ENCODE data around the gene ACOX3.

The ACOX3 gene

GRCh38 chr4:8385611-8386010 is 54.9 kb downstream of the ACOX3 start:
- DNase-seq: no peak

GRCh38 chr4:8385106-8385505 is 55.4 kb downstream of the ACOX3 start:
- no peak for DNase-seq

GRCh38 chr4:8384397-8385060 is 56.0 kb downstream of the ACOX3 start:
- no peak for DNase-seq

GRCh38 chr4:8383451-8384160 is 56.9 kb downstream of the ACOX3 start:
- DNase-seq: no peak

GRCh38 chr4:8383016-8383415 is 57.5 kb downstream of the ACOX3 start:
- DNase-seq: no peak

- DNase-seq: no peak
Measured at GRCh38 chr4:8381814-8382581, 58.5 kb downstream of the ACOX3 start.

- DNase-seq: no peak
Measured at GRCh38 chr4:8380511-8381415, 59.8 kb downstream of the ACOX3 start.

GRCh38 chr4:8379771-8380170 is 60.8 kb downstream of the ACOX3 start:
- no peak for DNase-seq

- DNase-seq: no peak
Measured at GRCh38 chr4:8379281-8379680, 61.2 kb downstream of the ACOX3 start.

GRCh38 chr4:8378776-8379175 is 61.7 kb downstream of the ACOX3 start:
- no peak for DNase-seq

- no peak for DNase-seq
Measured at GRCh38 chr4:8378101-8378724, 62.3 kb downstream of the ACOX3 start.

GRCh38 chr4:8377103-8378075 is 63.1 kb downstream of the ACOX3 start:
- no peak for DNase-seq

- DNase-seq: no peak
Measured at GRCh38 chr4:8376361-8377102, 64.0 kb downstream of the ACOX3 start.

GRCh38 chr4:8374851-8375649 is 65.5 kb downstream of the ACOX3 start:
- DNase-seq: no peak

GRCh38 chr4:8373973-8374545 is 66.5 kb downstream of the ACOX3 start:
- DNase-seq: no peak

- DNase-seq: no peak
Measured at GRCh38 chr4:8373270-8373972, 67.1 kb downstream of the ACOX3 start.

- no peak for DNase-seq
Measured at GRCh38 chr4:8372506-8372905, 68.0 kb downstream of the ACOX3 start.

- DNase-seq: no peak
Measured at GRCh38 chr4:8371596-8371995, 68.9 kb downstream of the ACOX3 start.

All from T-helper 2 cell (primary cell).